Kasumi-1 (cell line): ENCODE measurements around the gene ARL6IP4.
"Not testable (repeated sequence)": the region's sequence is repeated elsewhere in the genome, so short reads cannot be mapped to it uniquely, and the experiment has no call there.

Source experiments
- DNase-seq, 2 experiments: peaks; one replicate each; lab custom pipeline; 2025; lab: John Stamatoyannopoulos, UW

The ARL6IP4 gene

GRCh38 chr12:123010681-123011080, 30.2 kb downstream of the ARL6IP4 start:
- DNase-seq, result no peak

- no peak for DNase-seq
Observed at GRCh38 chr12:123011701-123012100, 31.2 kb downstream of the ARL6IP4 start.

GRCh38 chr12:123013185-123014095, 33.0 kb downstream of the ARL6IP4 start:
- no peak for DNase-seq

GRCh38 chr12:123014473-123014872, 34.0 kb downstream of the ARL6IP4 start:
- DNase-seq, result not testable (repeated sequence)

- DNase-seq, result no peak
Observed at GRCh38 chr12:123017753-123018152, 37.3 kb downstream of the ARL6IP4 start.

GRCh38 chr12:123019841-123020138, 39.3 kb downstream of the ARL6IP4 start:
- DNase-seq, result no peak

- no peak for DNase-seq
Observed at GRCh38 chr12:123021688-123022604, 41.5 kb downstream of the ARL6IP4 start.

GRCh38 chr12:123022846-123023245, 42.4 kb downstream of the ARL6IP4 start:
- DNase-seq, result no peak

GRCh38 chr12:123024819-123025391, 44.4 kb downstream of the ARL6IP4 start:
- DNase-seq, result no peak

GRCh38 chr12:123026094-123026853, 45.8 kb downstream of the ARL6IP4 start:
- no peak for DNase-seq

- DNase-seq, result no peak
Observed at GRCh38 chr12:123027726-123028445, 47.4 kb downstream of the ARL6IP4 start.

- DNase-seq, result no peak
Observed at GRCh38 chr12:123028475-123028874, 48.0 kb downstream of the ARL6IP4 start.

- no peak for DNase-seq
Observed at GRCh38 chr12:123029550-123029949, 49.1 kb downstream of the ARL6IP4 start.

GRCh38 chr12:123030686-123031085, 50.2 kb downstream of the ARL6IP4 start:
- no peak for DNase-seq

GRCh38 chr12:123031171-123031845, 50.8 kb downstream of the ARL6IP4 start:
- no peak for DNase-seq
